ENCODE results near the gene RGS3.
"Not testable (repeated sequence)": the region's sequence is repeated elsewhere in the genome, so short reads cannot be mapped to it uniquely, and the experiment has no call there.

RGS3 gene

GRCh38 chr9:113624721-113625120 is 161.2 kb downstream of the RGS3 start:
- DNase-seq: no peak

- DNase-seq: no peak
Measured at GRCh38 chr9:113625486-113625885, 162.0 kb downstream of the RGS3 start.

- DNase-seq: no peak
Measured at GRCh38 chr9:113626735-113627495, 163.4 kb downstream of the RGS3 start.

- no peak for DNase-seq
Measured at GRCh38 chr9:113628621-113629020, 165.1 kb downstream of the RGS3 start.

- DNase-seq: no peak
Measured at GRCh38 chr9:113630386-113631136, 167.0 kb downstream of the RGS3 start.

- DNase-seq: no peak
Measured at GRCh38 chr9:113631137-113631765, 167.7 kb downstream of the RGS3 start.

- no peak for DNase-seq
Measured at GRCh38 chr9:113631871-113632665, 168.5 kb downstream of the RGS3 start.

GRCh38 chr9:113632776-113633590 is 169.5 kb downstream of the RGS3 start:
- DNase-seq: no peak

GRCh38 chr9:113633782-113634595 is 170.5 kb downstream of the RGS3 start:
- no peak for DNase-seq

GRCh38 chr9:113634596-113635515 is 171.3 kb downstream of the RGS3 start:
- no peak for DNase-seq

GRCh38 chr9:113635586-113635985 is 172.1 kb downstream of the RGS3 start:
- no peak for DNase-seq

- DNase-seq: no peak
Measured at GRCh38 chr9:113636165-113636564, 172.6 kb downstream of the RGS3 start.

- DNase-seq: no peak
Measured at GRCh38 chr9:113636693-113637092, 173.2 kb downstream of the RGS3 start.

- DNase-seq: no peak
Measured at GRCh38 chr9:113638490-113638889, 175.0 kb downstream of the RGS3 start.

- DNase-seq: no peak
Measured at GRCh38 chr9:113638897-113639296, 175.4 kb downstream of the RGS3 start.

- not testable (repeated sequence) for DNase-seq
Measured at GRCh38 chr9:113639411-113639970, 176.0 kb downstream of the RGS3 start.

- DNase-seq: no peak
Measured at GRCh38 chr9:113640418-113640817, 176.9 kb downstream of the RGS3 start.

- peak; percentile 20 for DNase-seq
Measured at GRCh38 chr9:113641100-113641885, 177.8 kb downstream of the RGS3 start.

- no peak for DNase-seq
Measured at GRCh38 chr9:113644321-113644720, 180.8 kb downstream of the RGS3 start.

All from NCI-H345 (cell line).